Spleen (tissue), 11 donors: Measurements from ENCODE around the gene ADGRG3. TPM values are rescaled to one million over a fixed set of nuclear protein-coding genes. Genes with fewer than 3 reads are reported as not detected.

Experiments
- DNase-seq: peaks from one replicate; pipeline ENCODE4 v3.0.0-alpha.2; 2020
- H3K27ac ChIP-seq, 8 donors: fragments of 200-600 bp; sonication (generic) in 7 of 8; 1 replicate in 4 of 8; 2 replicates in 4 of 8; pipeline versions ENCODE4 v1.5.0 to v1.8.0; 2016 to 2021; ENCODE audit warnings: inconsistent platforms in 4 of 8, mild to moderate bottlenecking in 4 of 8, moderate library complexity in 1 of 8
- H3K27me3 ChIP-seq, 7 donors: fragments of 200-600 bp; sonication (generic) in 6 of 7; replicated peaks in 1 of 7; 1 replicate in 4 of 7; 2 replicates in 3 of 7; pipeline versions ENCODE4 v1.5.0 to v1.8.0; 2016 to 2021; ENCODE audit warnings: inconsistent platforms in 3 of 7, mild to moderate bottlenecking in 1 of 7
- H3K36me3 ChIP-seq, 6 donors: fragments of 200-600 bp; sonication (generic) in 5 of 6; 1 replicate in 4 of 6; 2 replicates in 2 of 6; pipeline versions ENCODE4 v1.5.0 to v1.8.0; 2016 to 2021; ENCODE audit warnings: inconsistent platforms in 2 of 6
- H3K4me1 ChIP-seq, 6 donors: fragments of 200-600 bp; sonication (generic) in 5 of 6; 1 replicate in 3 of 6; 2 replicates in 3 of 6; pipeline versions ENCODE4 v1.5.0 to v1.8.0; 2016 to 2021; ENCODE audit warnings: inconsistent platforms in 3 of 6
- H3K4me3 ChIP-seq, 8 donors: fragments of 200-600 bp; sonication (generic) in 7 of 8; 1 replicate in 4 of 8; 2 replicates in 4 of 8; pipeline versions ENCODE4 v1.5.0 to v1.8.0; 2016 to 2021; ENCODE audit warnings: inconsistent platforms in 4 of 8, mild to moderate bottlenecking in 4 of 8, moderate library complexity in 2 of 8
- H3K9me3 ChIP-seq, 8 donors: fragments of 200-600 bp; sonication (generic) in 7 of 8; 1 replicate in 4 of 8; 2 replicates in 4 of 8; pipeline versions ENCODE4 v1.5.0 to v1.8.0; 2016 to 2021; ENCODE audit warnings: inconsistent platforms in 4 of 8
- POLR2A ChIP-seq, 3 donors: fragments of 450-650 bp; IDR thresholded peaks; one replicate each; pipeline ENCODE4 v1.5.1; 2017; ENCODE audit warnings: antibody characterized with exemption in 3 of 3, mild to moderate bottlenecking in 1 of 3
- POLR2AphosphoS5 ChIP-seq, 3 donors: sonication (generic); formaldehyde crosslinking; IDR thresholded peaks; one replicate each; pipeline ENCODE4 v1.5.1; 2017; ENCODE audit warnings: antibody characterized with exemption in 3 of 3
- WGBS, 5 donors: extraction: QIAGEN DNeasy Blood & Tissue Kit in 3 of 5; methylation state at CpG; one replicate each; pipeline versions ENCODE4 v1.1.5 to v1.1.7; 2013 to 2018; 5-methylcytosine and 5-hydroxymethylcytosine counted together
- intact Hi-C: fragments of 100-400 bp; cut with DNase I; formaldehyde crosslinking; loops from one replicate; pipeline ENCODE4 v1.15.0; 2023; ENCODE audit warnings: low total_unique reads
- polyA plus RNA-seq, 3 donors: library from polyadenylated mRNA; stranded (reverse); fragments of 200-250 nt; gene quantifications; one replicate each; pipeline ENCODE4 v1.2.1, GENCODE V29; 2013
- total RNA-seq, 7 donors: library from RNA; depleted of rRNA in 3 of 7; stranded (reverse); fragments of >200 nt in 3 of 7; fragmentation: NEBNext Ultra II Directional in 4 of 7; extraction: Animal tissue kit (Norgen Biotek cat#: 25700) in 4 of 7; gene quantifications; one replicate each; pipeline versions ENCODE4 v1.1.0 to v1.2.1, GENCODE V29; 2016 to 2021
- TF ChIP-seq, protein P1 (sequence below), 11 experiments: fragments of 200-600 bp in 7 of 11; fragments of 450-650 bp in 4 of 11; sonication (generic) in 4 of 11; IDR thresholded peaks in 8 of 11; conservative IDR thresholded peaks in 3 of 11; 1 replicate in 7 of 11; 2 replicates in 4 of 11; pipeline versions ENCODE4 v1.4.0 to v1.8.0; 2016 to 2021; ENCODE audit warnings: antibody characterized with exemption in 11 of 11, inconsistent platforms in 4 of 11, mild to moderate bottlenecking in 1 of 11
- donor health status: healthy with polysubstance abuse.
- donor health status: DM: no; HTN: no; CAD: no; lungs with moderate emphysema.
- donor health status: DM: no; HTN: no; CAD: no.
- donor health status: Bipolar disorder and iron deficiency.
- donor health status: healthy.
- donor health status: DM: no; HTN: no; CAD: no.
- donor health status: DM: yes; HTN: yes; CAD: no.

ADGRG3 gene
- total and polyA plus RNA-seq, 10 donors: 2.5 to 116 (median 27.2) TPM

DNA sequence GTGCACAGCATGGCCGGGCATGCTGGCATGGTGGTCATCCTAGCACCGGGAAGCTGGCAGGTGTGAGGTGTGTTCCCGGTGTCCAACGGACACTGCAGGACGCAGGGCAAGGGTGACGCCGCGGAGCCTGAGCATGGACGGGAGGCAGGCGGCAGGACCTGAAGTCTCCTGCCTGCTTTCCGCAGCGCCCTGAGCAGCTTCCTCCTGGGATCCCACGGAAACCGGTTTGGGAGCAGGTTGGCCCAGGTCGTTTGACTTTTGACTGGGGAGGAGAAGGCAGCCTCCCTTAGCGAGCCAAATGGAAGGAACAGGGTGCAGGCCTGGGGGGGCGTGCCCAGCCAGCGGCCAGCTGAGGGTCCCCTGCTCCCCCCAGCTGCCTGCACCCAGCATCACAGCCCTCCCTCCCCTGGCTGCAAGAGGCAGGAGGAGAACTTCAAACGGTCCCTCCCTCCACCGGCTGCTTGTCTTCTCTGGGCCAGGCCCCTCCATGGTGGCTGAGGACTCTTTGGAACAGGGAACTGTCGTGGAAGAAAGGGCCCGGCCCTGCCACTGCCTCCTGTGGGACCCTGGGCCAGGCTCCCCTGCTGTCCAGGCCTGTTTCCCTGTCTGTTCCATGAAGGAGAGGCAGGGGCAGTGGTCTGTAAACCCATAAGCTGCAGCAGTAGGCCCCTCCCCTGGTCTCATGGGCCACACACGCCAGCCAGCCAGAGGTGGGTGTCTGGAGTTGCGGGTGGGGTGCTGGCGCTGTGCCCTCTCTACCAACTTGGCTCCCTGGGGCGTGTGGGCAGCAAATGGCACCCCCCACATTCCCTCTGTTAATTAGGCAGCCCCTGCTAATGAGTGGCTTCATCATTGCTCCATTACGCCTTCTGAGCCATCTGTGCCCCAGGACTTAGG is 47.5 kb upstream of the ADGRG3 start:
- WGBS, 5 donors: 83 to 90% (median 85%) methylated on average over 11 to 27 of the region's 27 CpGs
- peaks cover 0 to 14% (median 0%) of the 10 kb centered on the region in 7 donors for H3K27me3 ChIP-seq
- peak; percentile 46 for DNase-seq
- H3K36me3 ChIP-seq: no peaks in the 10 kb centered on the region
- intact Hi-C loops: no loop called here
- no peak overlapping the region for H3K27ac ChIP-seq
- H3K4me3 ChIP-seq: no peak overlapping the region
- TF ChIP-seq, protein P1, sequence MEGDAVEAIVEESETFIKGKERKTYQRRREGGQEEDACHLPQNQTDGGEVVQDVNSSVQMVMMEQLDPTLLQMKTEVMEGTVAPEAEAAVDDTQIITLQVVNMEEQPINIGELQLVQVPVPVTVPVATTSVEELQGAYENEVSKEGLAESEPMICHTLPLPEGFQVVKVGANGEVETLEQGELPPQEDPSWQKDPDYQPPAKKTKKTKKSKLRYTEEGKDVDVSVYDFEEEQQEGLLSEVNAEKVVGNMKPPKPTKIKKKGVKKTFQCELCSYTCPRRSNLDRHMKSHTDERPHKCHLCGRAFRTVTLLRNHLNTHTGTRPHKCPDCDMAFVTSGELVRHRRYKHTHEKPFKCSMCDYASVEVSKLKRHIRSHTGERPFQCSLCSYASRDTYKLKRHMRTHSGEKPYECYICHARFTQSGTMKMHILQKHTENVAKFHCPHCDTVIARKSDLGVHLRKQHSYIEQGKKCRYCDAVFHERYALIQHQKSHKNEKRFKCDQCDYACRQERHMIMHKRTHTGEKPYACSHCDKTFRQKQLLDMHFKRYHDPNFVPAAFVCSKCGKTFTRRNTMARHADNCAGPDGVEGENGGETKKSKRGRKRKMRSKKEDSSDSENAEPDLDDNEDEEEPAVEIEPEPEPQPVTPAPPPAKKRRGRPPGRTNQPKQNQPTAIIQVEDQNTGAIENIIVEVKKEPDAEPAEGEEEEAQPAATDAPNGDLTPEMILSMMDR (IDR thresholded peaks at IDR 0.05 in 8 of 11, conservative IDR thresholded peaks at IDR 0.05 in 3 of 11): no peak
- TF ChIP-seq POLR2AphosphoS5 (IDR thresholded peaks at IDR 0.05): no peak
- TF ChIP-seq POLR2A (IDR thresholded peaks at IDR 0.05): no peak
- H3K4me1 ChIP-seq: peaks cover 0 to 9% (median 0%) of the 10 kb centered on the region in 6 donors
- no peaks in the 10 kb centered on the region for H3K9me3 ChIP-seq

DNA sequence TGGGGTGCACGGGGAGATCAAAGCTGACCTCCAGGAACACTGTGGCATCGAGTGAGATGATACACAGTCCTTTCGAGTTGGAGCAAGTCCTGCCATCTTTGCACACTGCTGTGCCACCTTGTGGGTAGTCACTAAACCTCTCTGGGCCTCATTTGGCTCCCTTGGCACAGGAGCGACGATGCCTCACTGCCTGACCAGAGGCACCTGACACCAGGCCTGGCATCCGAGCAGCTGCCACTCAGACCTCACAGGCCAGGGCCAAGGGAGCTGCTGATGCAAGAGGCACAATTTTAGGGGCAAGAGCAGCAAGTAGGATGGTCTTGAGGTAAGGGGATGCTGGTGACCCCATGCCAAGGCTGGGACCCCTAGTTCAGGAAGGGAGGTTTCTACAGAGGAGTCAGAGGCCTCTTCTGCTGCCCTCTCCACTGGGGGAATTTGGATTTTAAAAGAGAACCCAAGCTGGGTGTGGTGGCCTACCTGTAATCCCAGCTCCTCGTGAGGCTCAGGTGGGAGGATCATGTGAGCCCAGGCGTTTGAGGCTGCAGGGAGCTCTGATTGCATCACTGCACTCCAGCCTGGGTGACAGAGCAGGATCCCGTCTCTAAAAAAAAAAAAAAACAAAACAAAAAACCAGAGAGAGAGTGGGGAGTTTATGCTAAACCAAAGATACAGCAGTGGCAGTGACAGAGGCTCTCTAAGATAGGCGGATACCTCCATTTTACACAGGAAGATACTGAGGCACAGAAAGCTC is 46.4 kb upstream of the ADGRG3 start:
- peak; percentile 66 for DNase-seq
- no peak for TF ChIP-seq POLR2AphosphoS5 (IDR thresholded peaks at IDR 0.05)
- no peak for TF ChIP-seq POLR2A (IDR thresholded peaks at IDR 0.05)
- TF ChIP-seq, protein P1 (IDR thresholded peaks at IDR 0.05 in 8 of 11, conservative IDR thresholded peaks at IDR 0.05 in 3 of 11): no peak

DNA sequence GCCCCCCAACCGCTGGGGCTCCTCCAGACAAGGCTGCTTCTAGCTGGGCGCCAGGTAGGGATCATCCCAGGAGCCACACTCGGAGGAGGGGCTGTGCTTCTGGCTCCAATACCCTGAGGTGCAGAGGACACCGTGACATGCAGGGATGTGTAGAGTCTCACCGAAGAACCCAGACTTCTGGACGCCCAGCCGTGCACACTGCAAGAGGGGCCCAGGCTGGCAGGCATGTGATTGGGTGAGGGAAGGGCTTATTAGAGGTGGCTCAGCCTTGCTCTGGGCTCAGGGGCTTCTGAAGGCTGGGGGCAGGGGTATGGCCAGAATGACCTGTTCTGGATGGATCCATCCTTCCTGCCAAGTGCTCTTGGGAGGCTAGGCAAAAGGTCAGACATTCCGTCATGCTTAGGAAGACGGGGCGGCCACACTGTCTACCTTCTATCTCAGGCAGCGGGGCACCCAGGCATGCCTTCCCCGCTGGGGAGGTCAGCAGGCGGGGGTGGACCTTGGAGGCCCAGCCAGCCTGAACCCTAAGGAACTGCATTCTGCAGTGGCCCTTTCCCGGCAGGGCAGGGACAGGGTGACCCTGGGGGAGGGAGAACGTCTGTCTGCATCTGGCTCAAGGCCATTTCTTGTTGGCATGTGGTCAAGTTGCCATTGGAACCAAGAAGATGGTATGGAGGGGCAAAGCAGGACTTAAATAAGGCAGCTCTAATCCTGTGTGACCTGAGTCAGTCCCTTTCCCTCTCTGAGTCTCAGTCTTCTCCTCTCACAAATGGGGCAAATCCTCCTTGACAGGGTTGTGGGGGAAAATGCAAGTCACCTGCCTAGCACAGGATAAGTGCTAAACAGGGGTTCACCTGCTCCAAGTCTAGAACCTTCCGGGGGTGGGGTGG is 45.5 kb upstream of the ADGRG3 start:
- peaks cover 0 to 9% (median under 1%) of the 10 kb centered on the region in 6 donors for H3K4me1 ChIP-seq
- WGBS, 5 donors: 68 to 90% (median 80%) methylated on average over 12 to 16 of the region's 16 CpGs

More for the DNA sequence above, 46.4 kb upstream of the ADGRG3 start:
- 69 to 85% (median 76%) methylated on average over 9 to 10 of the region's 10 CpGs for WGBS, 5 donors
- Histone ChIP-seq H3K36me3 (no peaks in the 10 kb centered on the region), H3K27ac (no peak overlapping the region), H3K4me3 (no peak overlapping the region), H3K4me1 (peaks cover 0 to 9% (median 0%) of the 10 kb centered on the region in 6 donors), H3K9me3 (no peaks in the 10 kb centered on the region), H3K27me3 (peaks cover 0 to 22% (median 0%) of the 10 kb centered on the region in 7 donors)
- intact Hi-C loops: no loop called here

More for the DNA sequence above, 45.5 kb upstream of the ADGRG3 start:
- intact Hi-C loops: no loop called here
- no peak overlapping the region for H3K4me3 ChIP-seq
- peaks cover 0 to 28% (median 0%) of the 10 kb centered on the region in 7 donors for H3K27me3 ChIP-seq
- no peaks in the 10 kb centered on the region for H3K9me3 ChIP-seq
- TF ChIP-seq, protein P1 (IDR thresholded peaks at IDR 0.05 in 8 of 11, conservative IDR thresholded peaks at IDR 0.05 in 3 of 11): no peak
- TF ChIP-seq POLR2A (IDR thresholded peaks at IDR 0.05) (no peak), POLR2AphosphoS5 (IDR thresholded peaks at IDR 0.05) (peak in 1 of 3 donors; percentile 20)
- peak; percentile 67 for DNase-seq
- no peak overlapping the region for H3K27ac ChIP-seq
- no peaks in the 10 kb centered on the region for H3K36me3 ChIP-seq
